CD4-positive, alpha-beta memory T cell (primary cell): Measurements from ENCODE around the gene GAN. TPM values are rescaled to one million over a fixed set of nuclear protein-coding genes. Genes with fewer than 3 reads are reported as not detected.
A peak's percentile ranks its signal among the peaks of the same experiment; 100 is the strongest.
"Not testable (repeated sequence)": the region's sequence is repeated elsewhere in the genome, so short reads cannot be mapped to it uniquely, and the experiment has no call there.

ENCODE experiments used
- CTCF ChIA-PET: fragments of 350-600 bp; sonication (Branson Sonifier 250); formaldehyde crosslinking; loops from one replicate; lab custom pipeline; 2021; ENCODE audit warnings: inconsistent platforms; ENCODE audit not compliant: partially characterized antibody; lab: Charles Lee
- POLR2A ChIA-PET: fragments of 350-600 bp; sonication (Branson Sonifier 250); formaldehyde crosslinking; loops from one replicate; lab custom pipeline; 2021; ENCODE audit not compliant: partially characterized antibody; lab: Charles Lee
- DNase-seq, 5 donors: peaks; one replicate each; pipeline versions ENCODE4 v3.0.0 to v3.0.0-alpha.2; 2020 to 2022; ENCODE audit warnings: mixed read lengths in 1 of 5
- H3K27ac ChIP-seq: one replicate; pipeline ENCODE4 v1.7.0; 2013; ENCODE audit warnings: low read depth, low read length
- H3K27me3 ChIP-seq: 2 replicates; pipeline ENCODE4 v1.7.0; 2013; ENCODE audit warnings: mild to moderate bottlenecking, low read length, moderate library complexity; ENCODE audit not compliant: insufficient read depth
- H3K36me3 ChIP-seq: 2 replicates; pipeline ENCODE4 v1.7.0; 2013; ENCODE audit warnings: mild to moderate bottlenecking, low read length, moderate library complexity; ENCODE audit not compliant: insufficient read depth
- H3K4me1 ChIP-seq: 2 replicates; pipeline ENCODE4 v1.7.0; 2013; ENCODE audit warnings: mild to moderate bottlenecking, low read length, moderate library complexity; ENCODE audit not compliant: insufficient read depth
- H3K4me3 ChIP-seq, 2 donors: one replicate each; pipeline ENCODE4 v1.7.0; 2013; ENCODE audit warnings: low read length in 2 of 2, mild to moderate bottlenecking in 1 of 2
- H3K9me3 ChIP-seq, 2 donors: one replicate each; pipeline ENCODE4 v1.7.0; 2013; ENCODE audit warnings: low read length in 2 of 2, control low read depth in 1 of 2; ENCODE audit not compliant: control insufficient read depth in 1 of 2
- H3K27ac Mint-ChIP-seq, 7 donors: one replicate each; pipeline ENCODE4 v1.8.0; 2020 to 2021; ENCODE audit warnings: mixed read lengths in 7 of 7, mild to moderate bottlenecking in 6 of 7, inconsistent platforms in 3 of 7, moderate library complexity in 3 of 7
- H3K27me3 Mint-ChIP-seq, 2 donors: one replicate each; pipeline ENCODE4 v1.8.0; 2020 to 2021; ENCODE audit warnings: mixed read lengths in 2 of 2
- H3K36me3 Mint-ChIP-seq, 2 donors: one replicate each; pipeline ENCODE4 v1.8.0; 2020 to 2021; ENCODE audit warnings: mixed read lengths in 2 of 2, inconsistent platforms in 1 of 2, mild to moderate bottlenecking in 1 of 2
- H3K4me1 Mint-ChIP-seq, 4 donors: one replicate each; pipeline ENCODE4 v1.8.0; 2020 to 2021; ENCODE audit warnings: mixed read lengths in 4 of 4, mild to moderate bottlenecking in 1 of 4
- H3K4me3 Mint-ChIP-seq, 8 donors: one replicate each; pipeline ENCODE4 v1.8.0; 2020 to 2021; ENCODE audit warnings: mixed read lengths in 8 of 8, mild to moderate bottlenecking in 7 of 8, moderate library complexity in 6 of 8, inconsistent platforms in 3 of 8
- H3K9me3 Mint-ChIP-seq, 8 donors: one replicate each; pipeline ENCODE4 v1.8.0; 2020 to 2021; ENCODE audit warnings: mixed read lengths in 8 of 8, mild to moderate bottlenecking in 5 of 8, inconsistent platforms in 3 of 8, moderate library complexity in 1 of 8
- intact Hi-C: fragments of 100-400 bp; cut with micrococcal nuclease; formaldehyde crosslinking; loops from one replicate; pipeline ENCODE4 v1.15.1; 2023
- polyA plus RNA-seq, 2 donors: library from polyadenylated mRNA; unstranded; fragments of 300-500 nt; fragmentation: Illumina TruSeq; gene quantifications; one replicate each; pipeline ENCODE4 v1.2.3, GENCODE V29; 2021
- total RNA-seq, 2 experiments: library from RNA; stranded (reverse); gene quantifications; one replicate each; pipeline ENCODE4 v1.2.3, GENCODE V29; 2021

Gene GAN
- total and polyA plus RNA-seq, 4 experiments from 2014 or later, result 0.97 to 10.8 (median 6.2) TPM

DNA sequence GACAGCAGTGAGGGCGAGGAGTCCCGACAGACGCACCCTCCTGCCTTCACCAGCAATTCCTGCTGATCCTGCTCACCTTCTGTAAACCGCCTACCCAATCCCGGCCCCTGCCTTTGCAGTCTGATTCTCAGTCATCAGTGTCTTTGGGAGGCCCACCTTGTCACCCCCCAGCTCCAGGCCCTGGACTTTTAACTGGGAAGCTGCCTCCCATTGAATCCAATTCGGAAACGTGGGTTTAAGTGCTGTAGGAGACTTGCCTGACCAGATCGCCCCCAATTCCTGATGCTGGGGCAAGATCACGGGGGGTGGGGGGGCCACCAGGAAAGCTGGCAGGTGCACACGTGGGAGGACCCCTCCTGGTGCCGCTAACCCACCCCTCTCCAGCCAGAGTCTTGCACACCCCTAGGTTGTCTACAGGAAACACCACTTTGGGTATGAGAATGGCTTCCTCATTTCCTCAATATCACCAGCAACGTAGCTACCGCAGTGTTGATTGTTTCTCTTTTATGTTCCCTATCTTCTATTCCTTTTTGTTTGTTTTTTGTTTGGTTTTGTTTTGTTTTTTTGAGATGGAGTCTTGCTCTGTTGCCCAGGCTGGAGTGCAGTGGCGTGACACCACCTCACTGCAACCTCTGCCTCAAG is 83.2 kb downstream of the GAN start:
- CTCF ChIA-PET, result no interaction called here
- H3K27ac Mint-ChIP-seq, result no peak overlapping the region
- H3K36me3 Mint-ChIP-seq, result peaks cover 0 to 4% of the 10 kb centered on the region in 2 donors
- Histone ChIP-seq H3K9me3 (no peaks in the 10 kb centered on the region), H3K27ac (no peak overlapping the region), H3K36me3 (no peaks in the 10 kb centered on the region), H3K4me3 (no peak overlapping the region), H3K4me1 (no peaks in the 10 kb centered on the region), H3K27me3 (no peaks in the 10 kb centered on the region)
- no peak for DNase-seq
- H3K27me3 Mint-ChIP-seq, result no peaks in the 10 kb centered on the region
- H3K4me3 Mint-ChIP-seq, result no peak overlapping the region
- POLR2A ChIA-PET, result no interaction called here
- H3K4me1 Mint-ChIP-seq, result no peaks in the 10 kb centered on the region
- peaks cover 0 to 3% (median 0%) of the 10 kb centered on the region in 8 donors for H3K9me3 Mint-ChIP-seq
- intact Hi-C loops, result no loop called here

DNA sequence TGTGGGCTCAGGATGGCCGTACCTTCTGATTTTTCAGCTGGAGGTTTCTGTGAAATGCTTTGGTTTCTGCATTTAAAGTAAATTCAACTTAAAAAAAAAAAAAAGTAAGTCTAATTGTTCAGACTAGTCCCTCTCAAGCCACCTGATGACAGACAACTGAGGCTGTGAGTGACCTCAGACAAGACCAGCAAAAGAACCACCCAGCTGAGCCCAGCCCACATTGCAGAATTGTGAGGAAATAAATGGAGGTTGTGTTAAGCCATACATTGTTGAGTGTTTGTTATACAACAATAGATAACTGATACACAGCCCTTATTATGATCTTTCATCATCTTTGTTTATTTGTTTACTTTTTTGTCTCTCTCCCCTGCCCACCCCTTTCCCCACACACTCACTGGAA is 85.1 kb downstream of the GAN start:
- no peak overlapping the region for H3K4me3 ChIP-seq
- H3K9me3 ChIP-seq, result no peaks in the 10 kb centered on the region
- H3K9me3 Mint-ChIP-seq, result peaks cover 0 to 3% (median 0%) of the 10 kb centered on the region in 8 donors
- ChIA-PET CTCF (interaction anchor here (0.9 to 1.7 kb wide), 5 partner anchors 29 to 330 kb away, joined by 3 to 5 read pairs (median 3); no protein-coding TSS in a partner anchor), POLR2A (interaction anchor here (1.2 kb wide), 1 partner anchor 338 kb away, joined by 4 read pairs; no protein-coding TSS in a partner anchor)
- DNase-seq, result no peak
- peaks cover 0 to 2% (median 0%) of the 10 kb centered on the region in 4 donors for H3K4me1 Mint-ChIP-seq
- H3K27ac ChIP-seq, result no peak overlapping the region
- no peaks in the 10 kb centered on the region for H3K36me3 Mint-ChIP-seq
- H3K36me3 ChIP-seq, result no peaks in the 10 kb centered on the region
- H3K27me3 Mint-ChIP-seq, result no peaks in the 10 kb centered on the region
- H3K27me3 ChIP-seq, result no peaks in the 10 kb centered on the region
- H3K4me3 Mint-ChIP-seq, result no peak overlapping the region
- intact Hi-C loops, result no loop called here
- H3K27ac Mint-ChIP-seq, result no peak overlapping the region
- H3K4me1 ChIP-seq, result peaks cover 8% of the 10 kb centered on the region

DNA sequence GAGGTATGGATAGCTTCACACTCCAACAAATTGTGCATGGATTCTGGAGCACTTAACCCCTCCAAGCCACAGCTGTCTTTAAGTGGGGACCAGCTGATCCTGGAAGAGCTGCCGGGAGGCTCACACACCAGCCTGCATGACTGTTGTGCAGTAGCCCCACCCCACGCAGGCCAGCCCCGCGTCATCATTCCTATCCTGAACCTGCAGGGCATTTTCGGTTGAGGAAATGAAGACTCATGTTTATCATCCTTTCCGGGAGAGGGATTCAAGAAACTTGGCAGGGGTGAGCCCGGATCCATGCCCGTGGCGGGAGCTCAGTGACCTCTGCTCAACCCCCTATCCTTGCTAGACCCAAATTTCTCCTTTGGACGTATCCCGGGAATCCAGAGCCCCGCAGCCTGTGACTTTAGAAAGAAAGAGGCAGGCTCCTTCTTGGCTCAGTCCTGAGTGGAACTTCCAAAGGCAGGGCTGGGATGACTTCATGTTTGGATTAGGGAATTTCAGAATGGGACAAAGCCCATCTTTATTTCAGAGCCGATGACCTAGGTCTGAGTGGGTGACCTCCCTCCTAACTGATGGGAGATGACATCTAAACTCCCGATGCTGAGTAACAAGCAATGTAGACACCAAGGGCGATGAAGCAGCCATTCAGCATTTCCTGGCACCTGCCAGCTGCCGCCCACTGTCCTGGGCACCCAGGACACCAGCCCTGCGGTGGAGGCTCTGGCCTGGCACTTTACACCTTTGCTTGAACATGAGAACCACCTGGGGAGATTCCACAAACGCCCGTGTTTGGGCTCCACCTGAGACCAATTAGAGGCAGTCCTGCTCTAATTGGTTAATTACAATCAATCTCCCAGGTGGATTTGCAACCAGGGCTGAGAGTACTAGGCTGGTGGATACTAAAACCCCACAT is 86.5 kb downstream of the GAN start:
- no peaks in the 10 kb centered on the region for H3K9me3 ChIP-seq
- H3K27me3 Mint-ChIP-seq, result no peaks in the 10 kb centered on the region
- peaks cover 0 to 3% (median 0%) of the 10 kb centered on the region in 8 donors for H3K9me3 Mint-ChIP-seq
- H3K4me3 ChIP-seq, result no peak overlapping the region
- ChIA-PET POLR2A (no interaction called here), CTCF (interaction anchor here (0.8 to 1.7 kb wide), 10 partner anchors 30 to 328 kb away, joined by 3 to 7 read pairs (median 4); no protein-coding TSS in a partner anchor)
- no peaks in the 10 kb centered on the region for H3K27me3 ChIP-seq
- H3K4me1 ChIP-seq, result peaks cover 8% of the 10 kb centered on the region
- H3K36me3 ChIP-seq, result no peaks in the 10 kb centered on the region
- intact Hi-C loops, result no loop called here
- no peak overlapping the region for H3K4me3 Mint-ChIP-seq
- no peak for DNase-seq
- H3K36me3 Mint-ChIP-seq, result no peaks in the 10 kb centered on the region
- no peak overlapping the region for H3K27ac Mint-ChIP-seq
- peaks cover 0 to 4% (median 0%) of the 10 kb centered on the region in 4 donors for H3K4me1 Mint-ChIP-seq
- H3K27ac ChIP-seq, result no peak overlapping the region

DNA sequence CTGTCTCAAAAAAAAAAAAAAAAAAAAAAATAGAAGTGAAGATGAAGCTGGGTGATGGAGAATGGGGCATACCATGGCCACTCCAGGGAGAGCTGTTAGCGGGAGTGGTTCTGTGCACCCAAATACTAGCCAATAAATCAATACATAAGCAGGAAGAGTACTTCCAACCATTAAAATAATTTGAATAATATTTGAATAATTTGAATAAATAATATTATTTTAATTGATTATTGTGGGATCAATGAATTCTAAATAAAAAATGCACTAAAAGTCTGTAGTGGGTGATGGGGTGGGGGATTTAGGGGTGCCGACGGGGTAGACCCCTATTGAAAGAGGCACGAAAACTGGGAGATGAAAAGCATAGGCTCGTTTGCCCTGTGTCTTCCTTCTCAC is 88.4 kb downstream of the GAN start:
- ChIA-PET POLR2A (no interaction called here), CTCF (interaction anchor here (0.6 to 4.2 kb wide), 18 partner anchors 16 to 349 kb away, joined by 3 to 43 read pairs (median 5); no protein-coding TSS in a partner anchor)
- DNase-seq, result no peak
- Histone ChIP-seq H3K27me3 (no peaks in the 10 kb centered on the region), H3K36me3 (no peaks in the 10 kb centered on the region), H3K27ac (no peak overlapping the region), H3K9me3 (no peaks in the 10 kb centered on the region), H3K4me1 (peaks cover 8% of the 10 kb centered on the region), H3K4me3 (no peak overlapping the region)
- Mint-ChIP-seq H3K27ac (peak overlapping the region in 1 of 7 donors; percentile 30), H3K9me3 (peaks cover 0 to 3% (median 0%) of the 10 kb centered on the region in 8 donors), H3K27me3 (no peaks in the 10 kb centered on the region), H3K36me3 (no peaks in the 10 kb centered on the region), H3K4me1 (peaks cover 0 to 4% (median 0%) of the 10 kb centered on the region in 4 donors), H3K4me3 (peak overlapping the region in 1 of 8 donors; percentile 31)
- intact Hi-C loops, result loop anchor here (1.0 to 2.0 kb wide), 6 partner anchors 37 to 335 kb away; no protein-coding TSS in a partner anchor

DNA sequence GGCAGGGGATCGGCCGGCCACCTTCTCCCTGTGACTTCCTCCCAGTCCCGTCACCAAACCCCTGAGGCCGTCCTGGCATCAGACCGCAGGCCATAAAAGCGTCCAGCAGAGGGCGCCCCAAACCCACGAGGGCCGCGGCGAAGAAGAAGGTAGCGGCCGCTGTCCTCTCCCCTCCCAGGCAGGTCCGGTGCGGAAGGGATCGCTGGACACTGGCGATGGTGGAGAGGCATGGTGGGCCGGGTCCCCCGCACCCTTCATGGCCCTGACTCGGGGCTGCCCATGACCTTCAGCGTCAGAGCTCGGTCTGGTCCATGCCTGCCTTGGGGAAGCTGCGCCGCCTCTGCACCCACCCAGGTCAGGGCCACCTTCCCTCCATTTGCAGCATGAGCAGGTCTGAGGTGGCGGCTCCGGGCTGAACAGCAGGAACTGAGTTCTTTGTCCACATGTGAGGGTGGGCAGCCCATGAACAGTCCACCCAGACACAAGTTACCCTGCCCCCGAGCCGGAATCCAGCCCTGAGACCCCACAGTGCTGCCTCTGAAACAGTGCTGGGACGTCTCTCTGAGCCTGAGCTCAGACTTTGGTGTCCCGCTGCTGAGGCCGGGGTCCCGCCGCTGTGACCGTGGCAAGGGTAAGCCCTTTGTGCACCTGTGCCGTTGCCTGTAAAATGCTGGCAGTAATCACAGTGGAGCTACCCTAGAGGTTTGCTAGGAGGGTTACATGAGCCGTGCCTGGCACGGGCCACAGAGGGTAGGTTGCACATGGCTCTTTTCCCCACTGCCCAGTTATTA is 89.0 kb downstream of the GAN start:
- Histone ChIP-seq H3K9me3 (no peaks in the 10 kb centered on the region), H3K4me1 (peaks cover 8% of the 10 kb centered on the region), H3K27me3 (no peaks in the 10 kb centered on the region), H3K27ac (no peak overlapping the region), H3K4me3 (peak overlapping the region in 1 of 2 donors; percentile 34), H3K36me3 (no peaks in the 10 kb centered on the region)
- CTCF ChIA-PET, result interaction anchor here (0.8 to 4.2 kb wide), 37 partner anchors 9 to 349 kb away, joined by 3 to 43 read pairs (median 4); no protein-coding TSS in a partner anchor
- Mint-ChIP-seq H3K4me3 (peak overlapping the region in 3 of 8 donors; percentile 10 to 46 (median 31)), H3K36me3 (no peaks in the 10 kb centered on the region), H3K27ac (no peak overlapping the region), H3K9me3 (peaks cover 0 to 3% (median 0%) of the 10 kb centered on the region in 8 donors), H3K4me1 (peaks cover 0 to 4% (median 0%) of the 10 kb centered on the region in 4 donors), H3K27me3 (no peaks in the 10 kb centered on the region)
- intact Hi-C loops, result loop anchor here (1.0 to 2.0 kb wide), 6 partner anchors 37 to 335 kb away; no protein-coding TSS in a partner anchor
- DNase-seq, result peak; percentile 63 to 77 (median 69)
- POLR2A ChIA-PET, result interaction anchor here (0.7 to 0.9 kb wide), 3 partner anchors 39 to 119 kb away, joined by 3 read pairs; no protein-coding TSS in a partner anchor

DNA sequence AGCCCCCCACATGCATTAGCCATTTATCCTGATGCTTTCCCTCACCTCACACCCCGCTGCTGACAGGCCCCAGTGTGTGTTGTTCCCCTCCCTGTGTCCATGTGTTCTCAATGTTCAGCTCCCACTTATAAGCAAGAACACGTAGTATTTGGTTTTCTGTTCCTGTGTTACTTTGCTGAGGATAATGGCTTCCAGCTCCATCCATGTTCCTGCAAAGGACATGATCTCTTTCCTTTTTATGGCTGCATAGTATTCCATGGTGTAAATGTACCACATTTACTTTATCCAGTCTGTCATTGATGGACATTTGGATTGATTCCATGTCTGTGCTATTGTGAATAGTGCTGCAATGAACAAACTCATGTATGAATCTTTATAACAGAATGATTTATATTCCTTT is 90.2 kb downstream of the GAN start:
- DNase-seq, H3K36me3 Mint-ChIP-seq, H3K27me3 Mint-ChIP-seq, POLR2A ChIA-PET, H3K4me3 ChIP-seq, H3K36me3 ChIP-seq, H3K4me1 Mint-ChIP-seq, intact Hi-C loops, H3K9me3 Mint-ChIP-seq, H3K27ac Mint-ChIP-seq, H3K27me3 ChIP-seq, H3K4me1 ChIP-seq, H3K9me3 ChIP-seq, H3K27ac ChIP-seq, H3K4me3 Mint-ChIP-seq: not testable (repeated sequence)
- CTCF ChIA-PET, result interaction anchor here (1.2 to 4.2 kb wide), 15 partner anchors 8 to 325 kb away, joined by 3 to 43 read pairs (median 6); no protein-coding TSS in a partner anchor
